Liver (tissue), 9 donors: Measurements from ENCODE around the gene MECR. TPM values are rescaled to one million over a fixed set of nuclear protein-coding genes. Genes with fewer than 3 reads are reported as not detected.

Source experiments
- DNase-seq: peaks from one replicate; pipeline ENCODE4 v3.0.0-alpha.2; 2017; ENCODE audit warnings: low spot score
- H3K27ac ChIP-seq, 2 donors: one replicate each; pipeline ENCODE4 v1.7.0; 2013; ENCODE audit warnings: inconsistent platforms in 2 of 2, low read length in 2 of 2, control low read depth in 1 of 2, low read depth in 1 of 2, mild to moderate bottlenecking in 1 of 2
- H3K27me3 ChIP-seq, 4 donors: one replicate each; pipeline versions ENCODE4 v1.6.1 to v1.7.0; 2013; ENCODE audit warnings: low read length in 3 of 4, inconsistent platforms in 1 of 4, mild to moderate bottlenecking in 1 of 4, moderate library complexity in 1 of 4; ENCODE audit not compliant: control insufficient read depth in 4 of 4, insufficient read depth in 4 of 4
- H3K36me3 ChIP-seq, 4 donors: one replicate each; pipeline versions ENCODE4 v1.6.1 to v1.7.0; 2013; ENCODE audit warnings: low read length in 3 of 4, mild to moderate bottlenecking in 3 of 4, low read depth in 1 of 4, moderate library complexity in 1 of 4; ENCODE audit not compliant: control insufficient read depth in 4 of 4, insufficient read depth in 3 of 4
- H3K4me1 ChIP-seq, 4 donors: one replicate each; pipeline versions ENCODE4 v1.6.1 to v1.7.0; 2013; ENCODE audit warnings: low read length in 3 of 4, mild to moderate bottlenecking in 3 of 4, moderate library complexity in 1 of 4; ENCODE audit not compliant: control insufficient read depth in 4 of 4, insufficient read depth in 4 of 4
- H3K4me3 ChIP-seq, 3 donors: one replicate each; pipeline versions ENCODE4 v1.6.1 to v1.7.0; 2013; ENCODE audit warnings: low read length in 3 of 3, control low read depth in 1 of 3, low read depth in 1 of 3, mild to moderate bottlenecking in 1 of 3
- H3K9ac ChIP-seq, 2 donors: one replicate each; pipeline ENCODE4 v1.7.0; 2013; ENCODE audit warnings: low read length in 2 of 2, mild to moderate bottlenecking in 2 of 2, moderate library complexity in 2 of 2, control low read depth in 1 of 2, low read depth in 1 of 2
- H3K9me3 ChIP-seq, 4 donors: one replicate each; pipeline versions ENCODE4 v1.6.1 to v1.7.0; 2013; ENCODE audit warnings: low read length in 3 of 4; ENCODE audit not compliant: control insufficient read depth in 4 of 4
- ATF3 ChIP-seq: IDR thresholded peaks from 2 replicates; pipeline ENCODE4 v1.6.1; 2016; ENCODE audit warnings: antibody characterized with exemption
- CTCF ChIP-seq: fragments of 150-350 bp; IDR thresholded peaks from 2 replicates; pipeline ENCODE4 v1.5.1; 2017; ENCODE audit warnings: improper control_type of control experiment, low read depth, low read length; ENCODE audit not compliant: missing input control
- EGR1 ChIP-seq, 2 donors: IDR thresholded peaks; 2 replicates each; pipeline ENCODE4 v1.6.1; 2016 to 2018; ENCODE audit warnings: antibody characterized with exemption in 2 of 2, low read depth in 2 of 2
- FOXA1 ChIP-seq: IDR thresholded peaks from 2 replicates; pipeline ENCODE4 v1.6.1; 2016; ENCODE audit warnings: antibody characterized with exemption
- FOXA2 ChIP-seq: IDR thresholded peaks from 2 replicates; pipeline ENCODE4 v1.6.1; 2016; ENCODE audit warnings: antibody characterized with exemption
- GABPA ChIP-seq, 2 donors: IDR thresholded peaks in 1 of 2; conservative IDR thresholded peaks in 1 of 2; 2 replicates each; pipeline ENCODE4 v1.6.1; 2016; ENCODE audit warnings: antibody characterized with exemption in 2 of 2, mild to moderate bottlenecking in 1 of 2, moderate library complexity in 1 of 2
- HNF4A ChIP-seq, 2 donors: conservative IDR thresholded peaks; 2 replicates each; pipeline ENCODE4 v1.6.1; 2016; ENCODE audit warnings: antibody characterized with exemption in 2 of 2, mild to moderate bottlenecking in 2 of 2
- HNF4G ChIP-seq: IDR thresholded peaks from 2 replicates; pipeline ENCODE4 v1.6.1; 2016; ENCODE audit warnings: antibody characterized with exemption
- JUND ChIP-seq, 2 donors: IDR thresholded peaks; 2 replicates each; pipeline ENCODE4 v1.6.1; 2016; ENCODE audit warnings: antibody characterized with exemption in 2 of 2
- MAX ChIP-seq: IDR thresholded peaks from 2 replicates; pipeline ENCODE4 v1.6.1; 2016; ENCODE audit warnings: antibody characterized with exemption
- NR2F2 ChIP-seq: IDR thresholded peaks from 2 replicates; pipeline ENCODE4 v1.6.1; 2016; ENCODE audit warnings: antibody characterized with exemption
- RAD21 ChIP-seq, 2 donors: IDR thresholded peaks; 2 replicates each; pipeline ENCODE4 v1.6.1; 2016; ENCODE audit warnings: antibody characterized with exemption in 2 of 2, mild to moderate bottlenecking in 2 of 2
- REST ChIP-seq: IDR thresholded peaks from 2 replicates; pipeline ENCODE4 v1.6.1; 2016; ENCODE audit warnings: antibody characterized with exemption, mild to moderate bottlenecking
- RXRA ChIP-seq, 2 donors: IDR thresholded peaks; 2 replicates each; pipeline ENCODE4 v1.6.1; 2017 to 2018; ENCODE audit warnings: antibody characterized with exemption in 2 of 2, mild to moderate bottlenecking in 1 of 2
- SP1 ChIP-seq: IDR thresholded peaks from 2 replicates; pipeline ENCODE4 v1.6.1; 2018; ENCODE audit warnings: antibody characterized with exemption, mild to moderate bottlenecking
- TAF1 ChIP-seq: conservative IDR thresholded peaks from 2 replicates; pipeline ENCODE4 v1.6.1; 2016; ENCODE audit warnings: antibody characterized with exemption, mild to moderate bottlenecking
- YY1 ChIP-seq: IDR thresholded peaks from 2 replicates; pipeline ENCODE4 v1.6.1; 2016; ENCODE audit warnings: antibody characterized with exemption, mild to moderate bottlenecking
- ZBTB33 ChIP-seq: IDR thresholded peaks from 2 replicates; pipeline ENCODE4 v1.6.1; 2016; ENCODE audit warnings: antibody characterized with exemption
- WGBS: extraction: QIAGEN DNeasy Blood & Tissue Kit; methylation state at CpG from one replicate; pipeline ENCODE4 v1.1.7; 2013; 5-methylcytosine and 5-hydroxymethylcytosine counted together
- polyA plus RNA-seq, 2 donors: library from polyadenylated mRNA; stranded (reverse) in 1 of 2; unstranded in 1 of 2; fragments of 200-250 nt in 1 of 2; fragments of >200 nt in 1 of 2; fragmentation: Nextera tagmentation in 1 of 2; extraction: Ambion mirVana in 1 of 2; gene quantifications; one replicate each; pipeline versions ENCODE4 v1.2.1 to v1.2.3, GENCODE V29; 2013 to 2015
- total RNA-seq, 2 donors: library from RNA; depleted of rRNA; stranded (reverse); fragments of >200 nt; gene quantifications; one replicate each; pipeline ENCODE4 v1.2.3, GENCODE V29; 2014
- donor health status: healthy.
- donor health status: healthy.
- donor health status: healthy.
- donor health status: healthy.
- donor health status: healthy.

Gene MECR
- total and polyA plus RNA-seq, 4 donors: 7.5 to 19.9 (median 13.2) TPM

GRCh38 chr1:29249170-29249691 is 18.5 kb upstream of the MECR start:
- 83% methylated on average over 8 of the region's 8 CpGs for WGBS
- Histone ChIP-seq H3K9me3 (no peaks in the 10 kb centered on the region), H3K4me1 (peaks cover 6 to 27% (median 20%) of the 10 kb centered on the region in 4 donors), H3K4me3 (no peak overlapping the region), H3K9ac (no peak overlapping the region), H3K27me3 (no peaks in the 10 kb centered on the region), H3K27ac (no peak overlapping the region), H3K36me3 (no peaks in the 10 kb centered on the region)
- no peak for DNase-seq
- no peak for TF ChIP-seq YY1
- TF ChIP-seq FOXA2: no peak
- no peak for TF ChIP-seq CTCF
- TF ChIP-seq HNF4G: no peak
- TF ChIP-seq REST: no peak
- no peak for TF ChIP-seq ATF3
- no peak for TF ChIP-seq JUND (IDR thresholded peaks at IDR 0.05)
- no peak for TF ChIP-seq TAF1
- TF ChIP-seq EGR1 (IDR thresholded peaks at IDR 0.05; ENCODE audit: low read depth in 2 of 2): no peak
- TF ChIP-seq MAX: no peak
- TF ChIP-seq RAD21 (IDR thresholded peaks at IDR 0.05): no peak
- no peak for TF ChIP-seq FOXA1
- TF ChIP-seq SP1: no peak
- TF ChIP-seq ZBTB33: no peak

- no peaks in the 10 kb centered on the region for H3K27me3 ChIP-seq
- no peaks in the 10 kb centered on the region for H3K36me3 ChIP-seq
- DNase-seq: no peak
- 35% methylated on average over 2 of the region's 2 CpGs for WGBS
- no peak overlapping the region for H3K4me3 ChIP-seq
- H3K9me3 ChIP-seq: no peaks in the 10 kb centered on the region
- H3K4me1 ChIP-seq: peaks cover 6 to 27% (median 20%) of the 10 kb centered on the region in 4 donors
- TF ChIP-seq GABPA (IDR thresholded peaks at IDR 0.05 in 1 of 2, conservative IDR thresholded peaks at IDR 0.05 in 1 of 2) (no peak), NR2F2 (no peak), HNF4G (no peak), HNF4A (conservative IDR thresholded peaks at IDR 0.05) (peak; percentile 25 to 52), RXRA (IDR thresholded peaks at IDR 0.05) (peak in 1 of 2 donors; percentile 42)
- H3K27ac ChIP-seq: no peak overlapping the region
- H3K9ac ChIP-seq: no peak overlapping the region
Measured at GRCh38 chr1:29248409-29248808, 17.7 kb upstream of the MECR start.
